IMR-90 (cell line): ENCODE results near the gene FNDC1. TPM values are rescaled to one million over a fixed set of nuclear protein-coding genes. Genes with fewer than 3 reads are reported as not detected.

Experiments used
- ATAC-seq: fragments of 200-7000 bp; cut with Tn5 transposase; 2 replicates; pipeline ENCODE4 v1.9.1; 2020; ENCODE audit warnings: low read depth, mild to moderate bottlenecking, moderate library complexity
- BruUV-seq: library from RNA; stranded (reverse); fragments of 400-500 nt; replicated peaks from 2 replicates; lab custom pipeline; 2021; lab: Mats Ljungman, UMichigan
- CTCF ChIA-PET: fragments of 300-600 bp; formaldehyde crosslinking; extraction: SDS; loops from one replicate; lab custom pipeline; 2021; ENCODE audit warnings: antibody characterized with exemption; lab: Yijun Ruan, JAX
- POLR2A ChIA-PET: fragments of 300-600 bp; sonication (Branson Sonifier 250); formaldehyde crosslinking; loops from one replicate; lab custom pipeline; 2022; ENCODE audit warnings: antibody characterized with exemption; ENCODE audit not compliant: unreplicated experiment; lab: Charles Lee
- DNase-seq: peaks from one replicate; pipeline ENCODE4 v3.0.0; 2013
- H2AFZ ChIP-seq: replicated peaks from 2 replicates; pipeline ENCODE3; 2013; ENCODE audit warnings: low read length, mild to moderate bottlenecking; ENCODE audit not compliant: poor library complexity
- H2AK5ac ChIP-seq: 2 replicates; pipeline ENCODE4 v1.6.1; 2013; ENCODE audit warnings: low read depth, low read length, inconsistent platforms
- H2AK9ac ChIP-seq: replicated peaks from 2 replicates; pipeline ENCODE3; 2013; ENCODE audit warnings: mild to moderate bottlenecking, low read depth, low read length, moderate library complexity; ENCODE audit not compliant: poor library complexity
- H2BK120ac ChIP-seq: 2 replicates; pipeline ENCODE4 v1.6.1; 2013; ENCODE audit warnings: low read depth, low read length, inconsistent platforms
- H2BK15ac ChIP-seq: 3 replicates; pipeline ENCODE4 v1.6.1; 2013; ENCODE audit warnings: low read depth, low read length, inconsistent platforms
- H2BK20ac ChIP-seq: 2 replicates; pipeline ENCODE4 v1.6.1; 2013; ENCODE audit warnings: low read depth, mild to moderate bottlenecking, inconsistent platforms, low read length, moderate library complexity
- H2BK5ac ChIP-seq: 2 replicates; pipeline ENCODE4 v1.6.1; 2013; ENCODE audit warnings: mild to moderate bottlenecking, low read depth, low read length, inconsistent platforms; ENCODE audit not compliant: poor library complexity, severe bottlenecking
- H3K14ac ChIP-seq: replicated peaks from 2 replicates; pipeline ENCODE4 v1.6.1; 2013; ENCODE audit warnings: low read depth, low read length, inconsistent platforms
- H3K18ac ChIP-seq: 2 replicates; pipeline ENCODE4 v1.6.1; 2013; ENCODE audit warnings: low read depth, low read length, control low read depth
- H3K23ac ChIP-seq: 2 replicates; pipeline ENCODE4 v1.6.1; 2013; ENCODE audit warnings: low read depth, low read length, inconsistent platforms
- H3K27ac ChIP-seq: 2 replicates; pipeline ENCODE4 v1.5.1; 2013; ENCODE audit warnings: mild to moderate bottlenecking, control low read depth, low read length; ENCODE audit not compliant: insufficient read depth
- H3K27me3 ChIP-seq: 2 replicates; pipeline ENCODE4 v1.6.1; 2013; ENCODE audit warnings: low read length; ENCODE audit not compliant: control insufficient read depth, insufficient read depth
- H3K36me3 ChIP-seq: 2 replicates; pipeline ENCODE4 v1.6.1; 2013; ENCODE audit warnings: low read length, mixed read lengths; ENCODE audit not compliant: control insufficient read depth, insufficient read depth
- H3K4ac ChIP-seq: 2 replicates; pipeline ENCODE4 v1.6.1; 2013; ENCODE audit warnings: low read depth, low read length, inconsistent platforms
- H3K4me1 ChIP-seq: 2 replicates; pipeline ENCODE4 v1.6.1; 2013; ENCODE audit warnings: low read length, mixed read lengths; ENCODE audit not compliant: control insufficient read depth, insufficient read depth
- H3K4me2 ChIP-seq: 2 replicates; pipeline ENCODE4 v1.6.1; 2013; ENCODE audit warnings: low read depth, mild to moderate bottlenecking, control low read depth, low read length, moderate library complexity
- H3K4me3 ChIP-seq: 2 replicates; pipeline ENCODE4 v1.5.1; 2013; ENCODE audit warnings: low read depth, mild to moderate bottlenecking, control low read depth, low read length, moderate library complexity; ENCODE audit not compliant: insufficient read depth
- H3K56ac ChIP-seq: 2 replicates; pipeline ENCODE4 v1.6.1; 2013; ENCODE audit warnings: low read length, inconsistent platforms; ENCODE audit not compliant: insufficient read depth; ENCODE audit errors: extremely low read depth
- H3K79me1 ChIP-seq, 2 experiments: 2 replicates each; pipeline ENCODE4 v1.6.1; 2013; ENCODE audit warnings: low read length in 2 of 2, inconsistent platforms in 1 of 2, low read depth in 1 of 2
- H3K9ac ChIP-seq: 2 replicates; pipeline ENCODE4 v1.6.1; 2013; ENCODE audit warnings: low read depth, low read length, control low read depth
- H3K9me1 ChIP-seq: 2 replicates; pipeline ENCODE4 v1.6.1; 2013; ENCODE audit warnings: low read length, inconsistent platforms; ENCODE audit not compliant: insufficient read depth
- H3K9me3 ChIP-seq: 2 replicates; pipeline ENCODE4 v1.6.1; 2013; ENCODE audit warnings: low read length; ENCODE audit not compliant: control insufficient read depth, insufficient read depth
- H4K20me1 ChIP-seq: 2 replicates; pipeline ENCODE4 v1.6.1; 2013; ENCODE audit warnings: low read length, inconsistent platforms; ENCODE audit not compliant: insufficient read depth
- H4K5ac ChIP-seq: 2 replicates; pipeline ENCODE4 v1.6.1; 2013; ENCODE audit warnings: mild to moderate bottlenecking, low read depth, low read length, control low read depth
- H4K8ac ChIP-seq, 2 experiments: 2 replicates each; pipeline ENCODE4 v1.6.1; 2013; ENCODE audit warnings: low read depth in 2 of 2, low read length in 2 of 2, control low read depth in 1 of 2, inconsistent platforms in 1 of 2
- H4K91ac ChIP-seq: 2 replicates; pipeline ENCODE4 v1.6.1; 2013; ENCODE audit warnings: low read depth, low read length, inconsistent platforms; ENCODE audit not compliant: insufficient read depth
- BHLHE40 ChIP-seq: fragments of 150-350 bp; IDR thresholded peaks from 2 replicates; pipeline ENCODE4 v1.6.1; 2016; ENCODE audit warnings: mild to moderate bottlenecking, low read depth, low read length
- CEBPB ChIP-seq: IDR thresholded peaks from 2 replicates; pipeline ENCODE4 v1.6.1; 2012; ENCODE audit warnings: low read depth, low read length, improper control_type of control experiment
- CHD1 ChIP-seq: IDR thresholded peaks from 2 replicates; pipeline ENCODE4 v1.6.1; 2012; ENCODE audit warnings: low read depth, low read length, improper control_type of control experiment
- FOS ChIP-seq: fragments of 150-350 bp; IDR thresholded peaks from 2 replicates; pipeline ENCODE4 v1.6.1; 2016; ENCODE audit warnings: low read depth, low read length
- MAFK ChIP-seq: IDR thresholded peaks from 2 replicates; pipeline ENCODE4 v1.6.1; 2012; ENCODE audit warnings: low read depth, low read length, improper control_type of control experiment
- MAZ ChIP-seq: IDR thresholded peaks from 2 replicates; pipeline ENCODE4 v1.6.1; 2012; ENCODE audit warnings: low read depth, mild to moderate bottlenecking, low read length, improper control_type of control experiment, moderate library complexity, borderline replicate concordance
- MXI1 ChIP-seq: IDR thresholded peaks from 2 replicates; pipeline ENCODE4 v1.6.1; 2012; ENCODE audit warnings: low read depth, mild to moderate bottlenecking, low read length, moderate library complexity, borderline replicate concordance
- NFE2L2 ChIP-seq: fragments of 150-350 bp; IDR thresholded peaks from 2 replicates; pipeline ENCODE4 v1.6.1; 2016; ENCODE audit warnings: low read depth, mild to moderate bottlenecking, low read length
- POLR2A ChIP-seq: IDR thresholded peaks from 2 replicates; pipeline ENCODE4 v1.6.1; 2012; ENCODE audit warnings: mild to moderate bottlenecking, low read depth, low read length
- RAD21 ChIP-seq: IDR thresholded peaks from 2 replicates; pipeline ENCODE4 v1.6.1; 2012; ENCODE audit warnings: low read length, improper control_type of control experiment
- RCOR1 ChIP-seq: IDR thresholded peaks from 2 replicates; pipeline ENCODE4 v1.6.1; 2012; ENCODE audit warnings: mild to moderate bottlenecking, low read length, improper control_type of control experiment; ENCODE audit not compliant: insufficient replicate concordance
- RFX5 ChIP-seq: IDR thresholded peaks from 2 replicates; pipeline ENCODE4 v1.8.0; 2012; ENCODE audit warnings: low read depth, mild to moderate bottlenecking, low read length, moderate library complexity
- SMC3 ChIP-seq: fragments of 150-350 bp; IDR thresholded peaks from 2 replicates; pipeline ENCODE4 v1.6.1; 2016; ENCODE audit warnings: low read depth, mild to moderate bottlenecking, antibody characterized with exemption, low read length, moderate library complexity
- WGBS, 2 experiments: methylation state at CpG; one replicate each; pipeline versions ENCODE4 v1.1.5 to v1.1.7; 2013; ENCODE audit warnings: missing lambda C conversion rate in 2 of 2; ENCODE audit not compliant: insufficient read length in 1 of 2; ENCODE audit errors: extremely low coverage in 2 of 2; 5-methylcytosine and 5-hydroxymethylcytosine counted together
- dilution Hi-C: fragments of 300-500 bp; cut with HindIII; formaldehyde crosslinking; loops from one replicate; pipeline ENCODE4 v1.14.3; 2018; ENCODE audit warnings: low sequenced_read_pairs; ENCODE audit not compliant: unreplicated experiment
- in situ Hi-C: fragments of 300-500 bp; cut with MboI; formaldehyde crosslinking; loops from 3 replicates; pipeline ENCODE4 v1.14.3; 2019; ENCODE audit warnings: low sequenced_read_pairs, inconsistent platforms, mixed read lengths
- intact Hi-C: fragments of 100-400 bp; cut with micrococcal nuclease; formaldehyde crosslinking; loops from 2 replicates; pipeline ENCODE4 v1.10.0; 2022
- polyA plus RNA-seq, 3 experiments: library from polyadenylated mRNA; depleted of rRNA; stranded (reverse); fragments of >200 nt; gene quantifications; 2 replicates each; pipeline ENCODE4 v1.2.3, GENCODE V29; 2012; ENCODE audit warnings: low replicate concordance in 1 of 3
- total RNA-seq: library from RNA; depleted of rRNA; stranded (reverse); fragments of >200 nt; gene quantifications from 2 replicates; pipeline ENCODE4 v1.2.3, GENCODE V29; 2012
- TF ChIP-seq, protein P1 (sequence below): conservative IDR thresholded peaks from 2 replicates; pipeline ENCODE4 v1.5.1; 2012; ENCODE audit warnings: mild to moderate bottlenecking, low read depth, low read length, improper control_type of control experiment
- TF ChIP-seq, protein P2 (sequence below): fragments of 150-350 bp; IDR thresholded peaks from 2 replicates; pipeline ENCODE4 v1.6.1; 2017; ENCODE audit warnings: mild to moderate bottlenecking, antibody characterized with exemption, low read length, low read depth
- TF ChIP-seq, protein P3 (sequence below): fragments of 150-350 bp; IDR thresholded peaks from 2 replicates; pipeline ENCODE4 v1.6.1; 2016; ENCODE audit warnings: low read depth, mild to moderate bottlenecking, low read length, moderate library complexity, borderline replicate concordance

FNDC1 gene
- total and polyA plus RNA-seq, 2 of the 4 experiments (the other 2 are of a cell fraction): 0.03 TPM; not detected in 1

DNA sequence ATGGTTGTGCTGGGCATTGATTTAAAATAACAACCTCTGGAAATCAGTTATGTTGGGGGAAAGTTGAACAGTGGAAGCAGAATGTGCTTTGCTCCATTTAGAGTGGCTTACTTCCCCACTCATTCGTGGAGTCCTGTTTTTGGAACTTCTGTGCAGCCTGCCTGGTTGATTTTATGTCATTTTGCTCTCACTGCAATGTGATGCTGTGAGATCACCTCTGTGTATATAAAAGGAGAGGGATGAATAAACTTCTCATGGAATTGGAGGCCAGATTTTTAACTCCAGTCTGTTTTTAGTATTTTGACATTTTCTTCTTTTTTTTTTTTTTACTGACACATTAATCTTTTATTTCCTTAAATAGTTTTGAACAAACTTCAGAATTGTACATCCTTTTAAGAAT, 139.0 kb downstream of the FNDC1 start:
- no peaks in the 10 kb centered on the region for H3K36me3 ChIP-seq
- H4K20me1 ChIP-seq: no peaks in the 10 kb centered on the region
- H3K9me3 ChIP-seq: peaks cover 1% of the 10 kb centered on the region
- no peak overlapping the region for H4K5ac ChIP-seq
- H3K4ac ChIP-seq: no peak overlapping the region
- intact Hi-C loops (no loop called here), in situ Hi-C loops (no loop called here), dilution Hi-C loops (no loop called here)
- no peak overlapping the region for H2AK5ac ChIP-seq
- BruUV-seq: no TSS peak
- no peak overlapping the region for H2BK5ac ChIP-seq
- no peaks in the 10 kb centered on the region for H3K27me3 ChIP-seq
- H2AK9ac ChIP-seq: no peak overlapping the region
- H3K9ac ChIP-seq: no peak overlapping the region
- H2BK15ac ChIP-seq: no peak overlapping the region
- no peak overlapping the region for H4K8ac ChIP-seq
- H3K18ac ChIP-seq: no peak overlapping the region
- WGBS, 2 experiments: no CpG with 5 or more reads among the region's 1 CpG
- POLR2A ChIA-PET: no interaction called here
- TF ChIP-seq, protein P1, sequence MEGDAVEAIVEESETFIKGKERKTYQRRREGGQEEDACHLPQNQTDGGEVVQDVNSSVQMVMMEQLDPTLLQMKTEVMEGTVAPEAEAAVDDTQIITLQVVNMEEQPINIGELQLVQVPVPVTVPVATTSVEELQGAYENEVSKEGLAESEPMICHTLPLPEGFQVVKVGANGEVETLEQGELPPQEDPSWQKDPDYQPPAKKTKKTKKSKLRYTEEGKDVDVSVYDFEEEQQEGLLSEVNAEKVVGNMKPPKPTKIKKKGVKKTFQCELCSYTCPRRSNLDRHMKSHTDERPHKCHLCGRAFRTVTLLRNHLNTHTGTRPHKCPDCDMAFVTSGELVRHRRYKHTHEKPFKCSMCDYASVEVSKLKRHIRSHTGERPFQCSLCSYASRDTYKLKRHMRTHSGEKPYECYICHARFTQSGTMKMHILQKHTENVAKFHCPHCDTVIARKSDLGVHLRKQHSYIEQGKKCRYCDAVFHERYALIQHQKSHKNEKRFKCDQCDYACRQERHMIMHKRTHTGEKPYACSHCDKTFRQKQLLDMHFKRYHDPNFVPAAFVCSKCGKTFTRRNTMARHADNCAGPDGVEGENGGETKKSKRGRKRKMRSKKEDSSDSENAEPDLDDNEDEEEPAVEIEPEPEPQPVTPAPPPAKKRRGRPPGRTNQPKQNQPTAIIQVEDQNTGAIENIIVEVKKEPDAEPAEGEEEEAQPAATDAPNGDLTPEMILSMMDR: no peak
- TF ChIP-seq RFX5: no peak
- TF ChIP-seq RCOR1: no peak
- no peak for TF ChIP-seq SMC3
- TF ChIP-seq POLR2A: no peak
- no peak for TF ChIP-seq CHD1
- no peak for TF ChIP-seq BHLHE40
- TF ChIP-seq NFE2L2: no peak
- no peak for TF ChIP-seq FOS
- TF ChIP-seq, protein P2, sequence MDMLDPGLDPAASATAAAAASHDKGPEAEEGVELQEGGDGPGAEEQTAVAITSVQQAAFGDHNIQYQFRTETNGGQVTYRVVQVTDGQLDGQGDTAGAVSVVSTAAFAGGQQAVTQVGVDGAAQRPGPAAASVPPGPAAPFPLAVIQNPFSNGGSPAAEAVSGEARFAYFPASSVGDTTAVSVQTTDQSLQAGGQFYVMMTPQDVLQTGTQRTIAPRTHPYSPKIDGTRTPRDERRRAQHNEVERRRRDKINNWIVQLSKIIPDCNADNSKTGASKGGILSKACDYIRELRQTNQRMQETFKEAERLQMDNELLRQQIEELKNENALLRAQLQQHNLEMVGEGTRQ: no peak
- no peak for TF ChIP-seq MAZ
- no peak for TF ChIP-seq MXI1
- TF ChIP-seq RAD21: no peak
- TF ChIP-seq, protein P3, sequence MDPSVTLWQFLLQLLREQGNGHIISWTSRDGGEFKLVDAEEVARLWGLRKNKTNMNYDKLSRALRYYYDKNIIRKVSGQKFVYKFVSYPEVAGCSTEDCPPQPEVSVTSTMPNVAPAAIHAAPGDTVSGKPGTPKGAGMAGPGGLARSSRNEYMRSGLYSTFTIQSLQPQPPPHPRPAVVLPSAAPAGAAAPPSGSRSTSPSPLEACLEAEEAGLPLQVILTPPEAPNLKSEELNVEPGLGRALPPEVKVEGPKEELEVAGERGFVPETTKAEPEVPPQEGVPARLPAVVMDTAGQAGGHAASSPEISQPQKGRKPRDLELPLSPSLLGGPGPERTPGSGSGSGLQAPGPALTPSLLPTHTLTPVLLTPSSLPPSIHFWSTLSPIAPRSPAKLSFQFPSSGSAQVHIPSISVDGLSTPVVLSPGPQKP: no peak
- TF ChIP-seq CEBPB: no peak
- no peak for TF ChIP-seq MAFK
- no peak overlapping the region for H3K23ac ChIP-seq
- H3K4me1 ChIP-seq: no peaks in the 10 kb centered on the region
- ATAC-seq: no peak
- H3K56ac ChIP-seq: no peak overlapping the region
- H4K91ac ChIP-seq: no peak overlapping the region
- no peak overlapping the region for H3K4me2 ChIP-seq
- no peak for DNase-seq
- no peak overlapping the region for H3K14ac ChIP-seq
- H3K79me1 ChIP-seq: no peaks in the 10 kb centered on the region
- no peak overlapping the region for H2BK20ac ChIP-seq
- CTCF ChIA-PET: no interaction called here
- no peak overlapping the region for H2AFZ ChIP-seq
- no peak overlapping the region for H3K4me3 ChIP-seq
- no peak overlapping the region for H3K27ac ChIP-seq
- H3K9me1 ChIP-seq: no peaks in the 10 kb centered on the region
- no peak overlapping the region for H2BK120ac ChIP-seq
